Thoracic aorta (tissue), 2 donors: ENCODE measurements around the gene GNPTG. TPM values are rescaled to one million over a fixed set of nuclear protein-coding genes. Genes with fewer than 3 reads are reported as not detected.

Experiments
- ATAC-seq: fragments of 150-250 bp; one replicate; pipeline ENCODE4 v1.8.0; 2017; ENCODE audit warnings: low read depth; ENCODE audit not compliant: insufficient number of reproducible peaks, low FRiP score
- DNase-seq: peaks from one replicate; pipeline ENCODE4 v3.0.0-alpha.2; 2020; ENCODE audit warnings: low spot score
- H3K27ac ChIP-seq, 2 donors: fragments of 200-600 bp; sonication (generic); 1 replicate in 1 of 2; 2 replicates in 1 of 2; pipeline ENCODE4 v1.5.1; 2016; ENCODE audit warnings: mild to moderate bottlenecking in 2 of 2, moderate library complexity in 2 of 2
- H3K27me3 ChIP-seq: fragments of 200-600 bp; sonication (generic); replicated peaks from 2 replicates; pipeline ENCODE4 v1.6.0; 2016; ENCODE audit warnings: mild to moderate bottlenecking; ENCODE audit not compliant: insufficient read depth
- H3K36me3 ChIP-seq: fragments of 200-600 bp; sonication (generic); one replicate; pipeline ENCODE4 v1.5.1; 2016
- H3K4me1 ChIP-seq, 2 donors: fragments of 200-600 bp; sonication (generic); 1 replicate in 1 of 2; 2 replicates in 1 of 2; pipeline versions ENCODE4 v1.5.1 to v1.6.0; 2016; ENCODE audit warnings: low read depth in 2 of 2, mild to moderate bottlenecking in 1 of 2; ENCODE audit not compliant: control insufficient read depth in 1 of 2
- H3K4me3 ChIP-seq: fragments of 200-600 bp; sonication (generic); 2 replicates; pipeline ENCODE4 v1.5.1; 2016; ENCODE audit warnings: mild to moderate bottlenecking
- H3K9me3 ChIP-seq: fragments of 200-600 bp; sonication (generic); 2 replicates; pipeline ENCODE4 v1.5.1; 2016
- total RNA-seq, 2 donors: library from RNA; depleted of rRNA; stranded (reverse); fragments of >200 nt; gene quantifications; one replicate each; pipeline versions ENCODE4 v1.1.0 to v1.2.3, GENCODE V29; 2016
- TF ChIP-seq, protein P1 (sequence below): fragments of 200-600 bp; sonication (generic); IDR thresholded peaks from one replicate; pipeline ENCODE4 v1.5.1; 2019; ENCODE audit warnings: antibody characterized with exemption

GNPTG gene
- total RNA-seq, 2 donors from 2014 or later = 67.9 to 69.7 TPM

DNA sequence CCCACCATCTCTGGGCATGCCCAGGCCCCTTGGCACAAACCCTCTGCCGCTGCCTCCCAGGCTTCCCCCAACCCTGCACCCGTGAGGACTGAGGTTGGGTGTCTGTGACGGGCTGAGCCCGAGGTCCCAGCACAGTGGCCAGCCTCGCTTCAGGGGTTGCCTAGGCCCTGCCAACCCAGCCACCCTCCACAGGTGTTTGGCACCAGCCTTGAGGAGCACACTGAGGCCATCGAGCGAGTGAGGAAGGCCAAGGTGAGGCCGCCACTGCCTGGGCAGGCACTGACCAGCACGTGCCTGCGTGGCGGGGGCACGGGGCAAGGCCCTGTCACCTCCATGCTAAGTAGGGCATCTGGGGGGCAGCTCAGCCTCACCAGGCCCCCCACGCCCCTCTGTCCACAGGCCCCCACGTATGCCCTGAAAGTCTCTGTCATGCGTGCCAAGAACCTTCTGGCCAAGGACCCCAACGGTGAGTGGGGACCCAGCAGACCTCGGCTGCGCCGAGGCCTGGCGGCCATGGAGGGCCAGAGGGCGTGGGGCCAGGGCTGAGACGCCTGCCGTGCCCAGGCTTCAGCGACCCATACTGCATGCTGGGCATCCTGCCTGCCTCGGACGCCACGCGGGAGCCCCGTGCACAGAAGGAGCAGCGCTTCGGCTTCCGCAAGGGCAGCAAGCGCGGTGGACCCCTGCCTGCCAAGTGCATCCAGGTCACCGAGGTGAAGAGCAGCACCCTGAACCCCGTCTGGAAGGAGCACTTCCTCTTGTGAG is 10.8 kb upstream of the GNPTG start:
- no peak overlapping the region for H3K4me3 ChIP-seq
- ATAC-seq = no peak
- DNase-seq = no peak
- H3K36me3 ChIP-seq = no peaks in the 10 kb centered on the region
- TF ChIP-seq, protein P1, sequence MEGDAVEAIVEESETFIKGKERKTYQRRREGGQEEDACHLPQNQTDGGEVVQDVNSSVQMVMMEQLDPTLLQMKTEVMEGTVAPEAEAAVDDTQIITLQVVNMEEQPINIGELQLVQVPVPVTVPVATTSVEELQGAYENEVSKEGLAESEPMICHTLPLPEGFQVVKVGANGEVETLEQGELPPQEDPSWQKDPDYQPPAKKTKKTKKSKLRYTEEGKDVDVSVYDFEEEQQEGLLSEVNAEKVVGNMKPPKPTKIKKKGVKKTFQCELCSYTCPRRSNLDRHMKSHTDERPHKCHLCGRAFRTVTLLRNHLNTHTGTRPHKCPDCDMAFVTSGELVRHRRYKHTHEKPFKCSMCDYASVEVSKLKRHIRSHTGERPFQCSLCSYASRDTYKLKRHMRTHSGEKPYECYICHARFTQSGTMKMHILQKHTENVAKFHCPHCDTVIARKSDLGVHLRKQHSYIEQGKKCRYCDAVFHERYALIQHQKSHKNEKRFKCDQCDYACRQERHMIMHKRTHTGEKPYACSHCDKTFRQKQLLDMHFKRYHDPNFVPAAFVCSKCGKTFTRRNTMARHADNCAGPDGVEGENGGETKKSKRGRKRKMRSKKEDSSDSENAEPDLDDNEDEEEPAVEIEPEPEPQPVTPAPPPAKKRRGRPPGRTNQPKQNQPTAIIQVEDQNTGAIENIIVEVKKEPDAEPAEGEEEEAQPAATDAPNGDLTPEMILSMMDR = no peak
- peaks cover 0 to 17% of the 10 kb centered on the region in 2 donors for H3K4me1 ChIP-seq
- H3K27ac ChIP-seq = no peak overlapping the region
- H3K27me3 ChIP-seq = no peaks in the 10 kb centered on the region
- H3K9me3 ChIP-seq = no peaks in the 10 kb centered on the region

DNA sequence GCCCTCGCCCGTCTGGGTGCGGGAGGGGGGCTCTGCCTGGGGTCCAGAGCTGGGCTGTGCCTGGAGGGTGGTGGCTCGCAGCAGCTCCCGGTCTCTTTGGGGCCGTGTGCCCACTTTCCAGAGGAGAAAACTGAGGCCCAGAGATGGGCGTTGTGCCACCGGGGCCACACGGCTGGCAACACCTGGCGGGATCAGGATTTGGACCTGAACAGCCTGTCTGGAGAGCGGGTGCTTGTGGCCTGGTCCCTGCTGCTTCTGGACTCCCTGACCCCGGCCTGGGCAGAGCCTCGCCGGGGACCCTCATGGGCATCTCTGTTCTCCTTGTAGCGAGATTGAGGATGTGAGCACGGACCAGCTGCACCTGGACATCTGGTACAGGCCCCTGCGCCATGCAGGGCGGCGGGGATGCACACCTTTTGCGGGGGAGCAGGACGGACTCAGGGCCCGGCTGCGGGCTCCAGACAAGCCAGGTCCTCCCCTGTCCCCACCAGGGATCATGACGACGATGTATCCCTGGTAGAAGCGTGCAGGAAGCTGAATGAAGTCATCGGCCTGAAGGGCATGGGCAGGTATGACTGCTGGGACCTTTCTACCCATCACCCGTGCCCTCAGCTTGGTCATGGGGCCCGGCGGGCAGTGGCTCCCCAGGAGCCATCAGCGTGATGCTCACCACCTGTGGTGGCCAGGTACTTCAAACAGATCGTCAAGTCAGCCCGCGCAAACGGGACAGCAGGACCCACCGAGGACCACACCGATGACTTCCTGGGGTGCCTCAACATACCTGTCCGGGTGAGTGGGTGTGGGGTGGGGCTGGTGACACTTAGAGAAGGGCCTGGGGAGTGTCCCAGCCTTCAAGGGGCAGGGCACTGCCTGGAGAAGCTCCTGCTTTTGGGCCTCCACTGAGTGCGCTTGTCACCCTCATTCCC is 10.0 kb upstream of the GNPTG start:
- TF ChIP-seq, protein P1 = no peak
- no peaks in the 10 kb centered on the region for H3K36me3 ChIP-seq
- H3K4me3 ChIP-seq = no peak overlapping the region
- H3K27ac ChIP-seq = no peak overlapping the region
- DNase-seq (no peak), ATAC-seq (no peak)
- H3K9me3 ChIP-seq = no peaks in the 10 kb centered on the region
- H3K4me1 ChIP-seq = peaks cover 0 to 17% of the 10 kb centered on the region in 2 donors
- H3K27me3 ChIP-seq = no peaks in the 10 kb centered on the region

DNA sequence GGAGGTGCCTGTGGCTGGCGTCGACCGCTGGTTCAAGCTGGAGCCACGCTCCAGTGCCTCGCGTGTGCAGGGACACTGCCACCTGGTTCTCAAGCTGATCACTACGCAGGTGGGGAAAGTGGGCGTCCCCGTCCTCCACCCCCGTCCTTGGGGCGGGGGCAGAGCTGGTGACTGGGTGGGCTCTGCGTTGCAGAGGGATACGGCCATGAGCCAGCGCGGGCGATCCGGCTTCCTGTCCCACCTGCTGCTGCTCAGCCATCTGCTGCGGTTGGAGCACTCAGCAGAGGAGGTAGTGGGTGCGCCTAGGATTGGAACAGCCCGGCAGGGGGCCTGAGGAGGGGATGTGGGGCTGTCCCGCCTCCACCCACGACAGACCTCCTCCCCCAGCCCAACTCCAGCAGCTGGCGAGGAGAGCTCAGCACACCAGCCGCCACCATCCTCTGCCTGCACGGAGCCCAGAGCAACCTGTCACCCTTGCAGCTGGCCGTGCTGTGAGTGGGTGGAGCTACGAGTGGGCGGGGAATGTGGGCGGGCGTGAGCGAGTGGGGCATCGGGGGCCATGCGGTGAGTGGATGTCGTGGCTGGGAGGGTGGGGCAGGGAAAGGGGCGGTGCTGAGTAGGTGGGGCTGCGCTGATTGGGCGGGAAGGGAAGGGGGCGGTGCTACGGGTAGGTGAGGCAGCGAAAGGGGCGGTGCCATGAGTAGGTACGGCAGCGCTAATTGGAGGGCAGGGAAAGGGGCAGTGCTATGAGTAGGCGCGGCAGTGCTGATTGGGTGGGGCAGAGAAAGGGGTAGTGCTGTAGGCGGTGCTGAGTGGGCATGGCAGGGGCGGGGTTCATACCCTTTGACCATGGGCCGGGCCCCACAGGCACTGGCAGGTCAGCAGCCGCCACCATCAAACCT is 9.0 kb upstream of the GNPTG start:
- Histone ChIP-seq H3K4me3 (peak overlapping the region; percentile 50), H3K27ac (no peak overlapping the region), H3K9me3 (no peaks in the 10 kb centered on the region), H3K4me1 (peaks cover 0 to 17% of the 10 kb centered on the region in 2 donors), H3K27me3 (no peaks in the 10 kb centered on the region), H3K36me3 (peaks cover 4% of the 10 kb centered on the region)
- ATAC-seq (peak; percentile 57), DNase-seq (peak; percentile 84)
- TF ChIP-seq, protein P1 = no peak

DNA sequence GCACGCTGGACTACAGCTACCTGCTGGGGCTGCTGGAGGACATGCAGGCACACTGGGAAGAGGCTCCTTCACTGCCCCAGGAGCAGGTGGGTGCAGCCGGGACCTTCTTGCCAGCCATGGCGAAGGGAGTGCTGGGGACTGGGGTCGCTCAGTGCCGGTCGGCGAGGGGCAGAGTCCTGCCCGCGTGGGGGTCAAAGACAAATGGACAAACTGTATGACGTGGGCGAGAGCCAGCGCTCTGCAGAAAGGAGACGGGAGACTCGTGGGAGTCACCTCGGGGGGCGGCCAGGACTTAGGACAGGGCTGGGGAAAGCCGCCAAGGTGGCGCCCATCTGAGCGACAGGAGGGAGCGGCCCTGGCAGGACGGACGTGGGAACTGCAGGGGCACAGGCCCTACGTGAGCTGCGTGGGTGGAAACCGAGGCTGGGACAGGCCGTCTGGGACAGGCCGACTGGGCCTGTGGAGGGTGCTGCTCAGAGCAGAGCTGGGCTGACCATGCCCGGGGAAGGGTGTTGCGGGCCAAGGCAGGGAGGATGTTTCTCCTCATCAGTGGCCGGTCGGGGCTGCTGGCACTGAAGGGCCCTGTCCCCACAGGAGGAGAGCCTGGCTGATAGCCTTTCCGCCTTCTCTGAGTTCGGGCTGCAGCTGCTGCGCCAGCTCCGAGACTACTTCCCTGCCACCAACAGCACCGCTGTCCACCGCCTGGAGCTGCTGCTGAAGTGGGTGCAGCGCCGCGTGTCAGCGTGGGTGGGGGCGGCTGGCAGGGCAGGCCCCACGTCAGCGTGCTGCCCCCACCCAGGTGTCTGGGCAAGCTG is 8.1 kb upstream of the GNPTG start:
- Histone ChIP-seq H3K4me3 (peak overlapping the region; percentile 48), H3K9me3 (no peaks in the 10 kb centered on the region), H3K27ac (no peak overlapping the region), H3K27me3 (no peaks in the 10 kb centered on the region), H3K4me1 (peaks cover 0 to 17% of the 10 kb centered on the region in 2 donors), H3K36me3 (peaks cover 9% of the 10 kb centered on the region)
- TF ChIP-seq, protein P1 = no peak
- DNase-seq (no peak), ATAC-seq (peak; percentile 18)
